ENCODE results near the gene BORCS5. TPM values are rescaled to one million over a fixed set of nuclear protein-coding genes. Genes with fewer than 3 reads are reported as not detected.

Gene BORCS5
- total RNA-seq, 1 experiment from 2014 or later: 7.8 TPM

DNA sequence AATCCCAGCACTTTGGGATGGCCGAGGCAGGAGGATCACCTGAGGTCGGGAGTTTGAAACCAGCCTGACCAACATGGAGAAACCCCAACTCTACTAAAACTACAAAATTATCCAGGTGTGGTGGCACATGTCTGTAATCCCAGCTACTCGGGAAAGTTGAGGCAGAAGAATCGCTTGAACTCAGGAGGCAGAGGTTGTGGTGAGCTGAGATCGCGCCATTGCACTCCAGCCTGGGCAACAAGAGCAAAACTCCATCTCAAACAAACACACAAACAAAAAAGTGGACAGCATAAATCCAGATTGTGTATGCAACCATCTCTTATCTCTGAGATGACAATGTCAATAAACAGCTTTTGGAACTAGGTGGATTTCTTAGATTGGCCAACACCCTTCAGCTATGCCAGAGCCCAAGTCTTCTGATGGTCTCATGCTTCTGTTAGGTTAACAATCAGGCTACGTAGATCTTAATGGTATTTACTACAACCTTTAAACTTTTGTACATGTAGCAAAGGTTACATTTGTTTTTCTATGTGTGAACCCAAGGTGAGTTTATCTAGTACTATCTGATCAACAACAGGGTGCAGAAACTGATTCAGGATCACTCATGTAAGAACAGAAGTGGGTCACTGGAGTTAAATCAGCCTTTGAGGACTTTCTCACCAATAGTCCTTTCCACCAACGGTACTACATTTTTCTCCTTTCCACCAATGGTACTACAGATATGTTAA is 132.1 kb downstream of the BORCS5 start:
- TF ChIP-seq TCF7L2 (IDR thresholded peaks at IDR 0.05; ENCODE audit: low read depth, low read length): no peak
- TF ChIP-seq, protein P1, sequence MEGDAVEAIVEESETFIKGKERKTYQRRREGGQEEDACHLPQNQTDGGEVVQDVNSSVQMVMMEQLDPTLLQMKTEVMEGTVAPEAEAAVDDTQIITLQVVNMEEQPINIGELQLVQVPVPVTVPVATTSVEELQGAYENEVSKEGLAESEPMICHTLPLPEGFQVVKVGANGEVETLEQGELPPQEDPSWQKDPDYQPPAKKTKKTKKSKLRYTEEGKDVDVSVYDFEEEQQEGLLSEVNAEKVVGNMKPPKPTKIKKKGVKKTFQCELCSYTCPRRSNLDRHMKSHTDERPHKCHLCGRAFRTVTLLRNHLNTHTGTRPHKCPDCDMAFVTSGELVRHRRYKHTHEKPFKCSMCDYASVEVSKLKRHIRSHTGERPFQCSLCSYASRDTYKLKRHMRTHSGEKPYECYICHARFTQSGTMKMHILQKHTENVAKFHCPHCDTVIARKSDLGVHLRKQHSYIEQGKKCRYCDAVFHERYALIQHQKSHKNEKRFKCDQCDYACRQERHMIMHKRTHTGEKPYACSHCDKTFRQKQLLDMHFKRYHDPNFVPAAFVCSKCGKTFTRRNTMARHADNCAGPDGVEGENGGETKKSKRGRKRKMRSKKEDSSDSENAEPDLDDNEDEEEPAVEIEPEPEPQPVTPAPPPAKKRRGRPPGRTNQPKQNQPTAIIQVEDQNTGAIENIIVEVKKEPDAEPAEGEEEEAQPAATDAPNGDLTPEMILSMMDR (IDR thresholded peaks at IDR 0.05): no peak
- no peak for TF ChIP-seq POLR2AphosphoS5 (IDR thresholded peaks at IDR 0.05; ENCODE audit: low read depth, low read length)
- TF ChIP-seq, protein P2, sequence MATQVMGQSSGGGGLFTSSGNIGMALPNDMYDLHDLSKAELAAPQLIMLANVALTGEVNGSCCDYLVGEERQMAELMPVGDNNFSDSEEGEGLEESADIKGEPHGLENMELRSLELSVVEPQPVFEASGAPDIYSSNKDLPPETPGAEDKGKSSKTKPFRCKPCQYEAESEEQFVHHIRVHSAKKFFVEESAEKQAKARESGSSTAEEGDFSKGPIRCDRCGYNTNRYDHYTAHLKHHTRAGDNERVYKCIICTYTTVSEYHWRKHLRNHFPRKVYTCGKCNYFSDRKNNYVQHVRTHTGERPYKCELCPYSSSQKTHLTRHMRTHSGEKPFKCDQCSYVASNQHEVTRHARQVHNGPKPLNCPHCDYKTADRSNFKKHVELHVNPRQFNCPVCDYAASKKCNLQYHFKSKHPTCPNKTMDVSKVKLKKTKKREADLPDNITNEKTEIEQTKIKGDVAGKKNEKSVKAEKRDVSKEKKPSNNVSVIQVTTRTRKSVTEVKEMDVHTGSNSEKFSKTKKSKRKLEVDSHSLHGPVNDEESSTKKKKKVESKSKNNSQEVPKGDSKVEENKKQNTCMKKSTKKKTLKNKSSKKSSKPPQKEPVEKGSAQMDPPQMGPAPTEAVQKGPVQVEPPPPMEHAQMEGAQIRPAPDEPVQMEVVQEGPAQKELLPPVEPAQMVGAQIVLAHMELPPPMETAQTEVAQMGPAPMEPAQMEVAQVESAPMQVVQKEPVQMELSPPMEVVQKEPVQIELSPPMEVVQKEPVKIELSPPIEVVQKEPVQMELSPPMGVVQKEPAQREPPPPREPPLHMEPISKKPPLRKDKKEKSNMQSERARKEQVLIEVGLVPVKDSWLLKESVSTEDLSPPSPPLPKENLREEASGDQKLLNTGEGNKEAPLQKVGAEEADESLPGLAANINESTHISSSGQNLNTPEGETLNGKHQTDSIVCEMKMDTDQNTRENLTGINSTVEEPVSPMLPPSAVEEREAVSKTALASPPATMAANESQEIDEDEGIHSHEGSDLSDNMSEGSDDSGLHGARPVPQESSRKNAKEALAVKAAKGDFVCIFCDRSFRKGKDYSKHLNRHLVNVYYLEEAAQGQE (IDR thresholded peaks at IDR 0.05; ENCODE audit: insufficient read depth in 1 of 2, low read depth in 2 of 2, low read length in 1 of 2): no peak
- no peak for TF ChIP-seq SIN3A (IDR thresholded peaks at IDR 0.05; ENCODE audit: borderline replicate concordance, insufficient read depth, low read depth, low read length)
- intact Hi-C loops (cut with micrococcal nuclease; ENCODE audit: unreplicated experiment) (no loop called here), in situ Hi-C loops (cut with HindIII; ENCODE audit: low pct_unique_long_range_greater_than_20kb, low sequenced_read_pairs) (no loop called here)
- POLR2A ChIA-PET: no interaction called here
- ATAC-seq: no peak
- H3K27me3 ChIP-seq (ENCODE audit: control insufficient read depth, insufficient read depth, low read length): no peaks in the 10 kb centered on the region
- no peak overlapping the region for H3K27ac ChIP-seq (ENCODE audit: low read length)
- CTCF ChIA-PET: no interaction called here
- no peak overlapping the region for H3K4me3 ChIP-seq (ENCODE audit: low read depth in 2 of 2, low read length in 2 of 2)
- H3K4me1 ChIP-seq (ENCODE audit: control insufficient read depth, insufficient read depth, low read length): no peaks in the 10 kb centered on the region
- H3K9me3 ChIP-seq (ENCODE audit: control insufficient read depth, insufficient read depth, low read depth, low read length): no peaks in the 10 kb centered on the region
- DNase-seq (ENCODE audit: low read depth, low spot score): no peak
- no peaks in the 10 kb centered on the region for H3K36me3 ChIP-seq (ENCODE audit: control insufficient read depth, insufficient read depth, low read length)
- BruUV-seq (replicated peaks): no TSS peak

DNA sequence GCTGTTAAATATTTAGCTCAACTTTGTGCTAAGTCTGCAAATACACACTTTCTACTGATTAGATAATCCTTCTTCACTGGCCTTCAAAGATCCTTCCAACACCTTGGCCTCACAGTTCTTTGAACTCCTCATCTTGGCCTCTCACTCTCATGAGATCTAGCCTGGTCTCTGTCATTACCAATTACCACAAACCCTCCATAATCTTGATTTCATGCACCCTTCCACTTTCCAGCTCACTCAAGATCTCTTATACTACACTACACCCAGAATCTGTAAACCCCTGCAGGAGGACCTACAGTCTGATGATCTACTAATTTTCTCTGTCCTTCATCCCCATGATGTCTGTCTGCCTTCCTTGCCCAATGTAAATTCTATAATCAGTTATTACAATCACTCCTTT is 134.7 kb downstream of the BORCS5 start:
- H3K27me3 ChIP-seq (ENCODE audit: control insufficient read depth, insufficient read depth, low read length): no peaks in the 10 kb centered on the region
- ATAC-seq (no peak), DNase-seq (ENCODE audit: low read depth, low spot score) (no peak)
- H3K36me3 ChIP-seq (ENCODE audit: control insufficient read depth, insufficient read depth, low read length): no peaks in the 10 kb centered on the region
- POLR2A ChIA-PET: no interaction called here
- no TSS peak for BruUV-seq (replicated peaks)
- in situ Hi-C loops (cut with HindIII; ENCODE audit: low pct_unique_long_range_greater_than_20kb, low sequenced_read_pairs): no loop called here
- no peak overlapping the region for H3K4me3 ChIP-seq (ENCODE audit: low read depth in 2 of 2, low read length in 2 of 2)
- no peak for TF ChIP-seq SIN3A (IDR thresholded peaks at IDR 0.05; ENCODE audit: borderline replicate concordance, insufficient read depth, low read depth, low read length)
- TF ChIP-seq, protein P1 (IDR thresholded peaks at IDR 0.05): no peak
- H3K9me3 ChIP-seq (ENCODE audit: control insufficient read depth, insufficient read depth, low read depth, low read length): no peaks in the 10 kb centered on the region
- CTCF ChIA-PET: no interaction called here
- intact Hi-C loops (cut with micrococcal nuclease; ENCODE audit: unreplicated experiment): no loop called here
- H3K4me1 ChIP-seq (ENCODE audit: control insufficient read depth, insufficient read depth, low read length): no peaks in the 10 kb centered on the region
- no peak overlapping the region for H3K27ac ChIP-seq (ENCODE audit: low read length)

Data from Panc1 (cell line).